Calu3 (cell line): ENCODE measurements around the gene SDF2. TPM values are rescaled to one million over a fixed set of nuclear protein-coding genes. Genes with fewer than 3 reads are reported as not detected.

Experiments used
- BruUV-seq: library from RNA; stranded (reverse); fragments of 400-500 nt; replicated peaks from 2 replicates; lab custom pipeline; 2021; lab: Mats Ljungman, UMichigan
- CTCF ChIA-PET: fragments of 300-600 bp; sonication (Branson Sonifier 250); formaldehyde crosslinking; loops from one replicate; lab custom pipeline; 2022; ENCODE audit warnings: antibody characterized with exemption; lab: Charles Lee
- DNase-seq: peaks from one replicate; pipeline ENCODE4 v3.0.0; 2022
- H3K27ac Mint-ChIP-seq: one replicate; pipeline ENCODE4 v1.8.0; 2022; ENCODE audit warnings: mixed read lengths; ENCODE audit not compliant: unreplicated experiment
- H3K27me3 Mint-ChIP-seq: one replicate; pipeline ENCODE4 v1.8.0; 2022; ENCODE audit warnings: mixed read lengths; ENCODE audit not compliant: unreplicated experiment
- H3K36me3 Mint-ChIP-seq: one replicate; pipeline ENCODE4 v1.8.0; 2022; ENCODE audit warnings: mild to moderate bottlenecking, moderate library complexity, mixed read lengths; ENCODE audit not compliant: insufficient read depth, unreplicated experiment
- H3K4me1 Mint-ChIP-seq: one replicate; pipeline ENCODE4 v1.8.0; 2022; ENCODE audit warnings: mild to moderate bottlenecking, low read depth, mixed read lengths; ENCODE audit not compliant: unreplicated experiment
- H3K4me3 Mint-ChIP-seq: one replicate; pipeline ENCODE4 v1.8.0; 2022; ENCODE audit warnings: mild to moderate bottlenecking, low read depth, moderate library complexity, mixed read lengths; ENCODE audit not compliant: unreplicated experiment
- H3K9me3 Mint-ChIP-seq: one replicate; pipeline ENCODE4 v1.8.0; 2022; ENCODE audit warnings: low read depth, mixed read lengths; ENCODE audit not compliant: unreplicated experiment
- CTCF ChIP-seq: fragments of 200-600 bp; IDR thresholded peaks from one replicate; pipeline ENCODE4 v1.8.0; 2022; ENCODE audit warnings: antibody characterized with exemption; ENCODE audit not compliant: unreplicated experiment
- intact Hi-C: fragments of 100-400 bp; cut with micrococcal nuclease; formaldehyde crosslinking; loops from one replicate; pipeline ENCODE4 v1.10.0; 2022; ENCODE audit not compliant: unreplicated experiment
- total RNA-seq: library from RNA; stranded (reverse); gene quantifications from 2 replicates; pipeline ENCODE4 v1.2.3, GENCODE V29; 2022

Gene SDF2
- total RNA-seq, 1 experiment from 2014 or later, result 58.0 TPM

- no peaks in the 10 kb centered on the region for H3K9me3 Mint-ChIP-seq
- H3K27me3 Mint-ChIP-seq, result no peaks in the 10 kb centered on the region
- TF ChIP-seq CTCF, result no peak
- H3K4me3 Mint-ChIP-seq, result no peak overlapping the region
- CTCF ChIA-PET, result no interaction called here
- H3K4me1 Mint-ChIP-seq, result no peaks in the 10 kb centered on the region
- peaks cover 60% of the 10 kb centered on the region for H3K36me3 Mint-ChIP-seq
- DNase-seq, result no peak
- H3K27ac Mint-ChIP-seq, result no peak overlapping the region
- BruUV-seq, result no TSS peak
- intact Hi-C loops, result no loop called here
Observed at GRCh38 chr17:28706471-28707338, 45.0 kb upstream of the SDF2 start.

- intact Hi-C loops, result no loop called here
- Mint-ChIP-seq H3K9me3 (no peaks in the 10 kb centered on the region), H3K4me1 (no peaks in the 10 kb centered on the region), H3K4me3 (no peak overlapping the region), H3K27me3 (no peaks in the 10 kb centered on the region), H3K36me3 (peaks cover 53% of the 10 kb centered on the region), H3K27ac (no peak overlapping the region)
- BruUV-seq, result no TSS peak
- TF ChIP-seq CTCF, result no peak
- no peak for DNase-seq
- CTCF ChIA-PET, result no interaction called here
Observed at GRCh38 chr17:28705728-28706334, 44.1 kb upstream of the SDF2 start.

GRCh38 chr17:28705074-28705659, 43.5 kb upstream of the SDF2 start:
- no peak for TF ChIP-seq CTCF
- H3K4me3 Mint-ChIP-seq, result no peak overlapping the region
- no TSS peak for BruUV-seq
- H3K9me3 Mint-ChIP-seq, result no peaks in the 10 kb centered on the region
- H3K36me3 Mint-ChIP-seq, result peaks cover 52% of the 10 kb centered on the region
- intact Hi-C loops, result no loop called here
- no peak for DNase-seq
- CTCF ChIA-PET, result no interaction called here
- H3K27ac Mint-ChIP-seq, result no peak overlapping the region
- no peaks in the 10 kb centered on the region for H3K4me1 Mint-ChIP-seq
- no peaks in the 10 kb centered on the region for H3K27me3 Mint-ChIP-seq

DNA sequence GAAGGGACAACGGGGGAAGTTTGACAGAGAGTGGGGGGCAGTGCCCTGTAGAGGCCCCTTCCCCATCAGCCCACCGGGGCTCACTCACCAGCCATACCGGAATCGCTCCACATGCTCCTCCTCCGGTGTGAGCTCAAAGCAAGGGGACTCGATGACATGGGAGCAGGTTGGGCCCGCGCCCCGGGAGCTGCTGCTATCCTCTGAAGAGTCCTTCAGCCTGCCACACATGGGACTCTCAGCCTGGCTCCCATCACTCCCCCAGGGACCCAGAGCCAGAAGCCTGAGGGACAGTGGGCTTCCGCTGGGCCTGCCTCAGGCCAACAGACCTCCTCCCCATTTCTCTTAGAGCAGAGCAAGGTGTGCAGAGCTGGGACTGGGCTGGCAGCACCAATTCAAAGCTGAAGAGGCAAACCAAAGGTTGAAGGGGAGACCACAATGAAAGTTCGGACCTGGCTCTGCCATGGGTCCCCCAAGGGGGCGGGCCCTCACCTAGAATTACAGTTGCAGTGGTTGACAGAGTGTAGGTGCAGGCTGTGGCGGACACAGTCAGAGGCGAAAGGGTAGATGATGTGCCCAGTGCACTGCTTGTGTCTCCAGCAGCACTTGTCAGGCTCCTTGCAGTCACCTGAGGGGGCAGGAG, 42.6 kb upstream of the SDF2 start:
- intact Hi-C loops, result no loop called here
- BruUV-seq, result no TSS peak
- TF ChIP-seq CTCF, result no peak
- H3K36me3 Mint-ChIP-seq, result peaks cover 50% of the 10 kb centered on the region
- no peak overlapping the region for H3K4me3 Mint-ChIP-seq
- no peaks in the 10 kb centered on the region for H3K27me3 Mint-ChIP-seq
- H3K27ac Mint-ChIP-seq, result no peak overlapping the region
- no peaks in the 10 kb centered on the region for H3K9me3 Mint-ChIP-seq
- CTCF ChIA-PET, result no interaction called here
- no peaks in the 10 kb centered on the region for H3K4me1 Mint-ChIP-seq
- DNase-seq, result no peak
